H9 (cell line): Measurements from ENCODE around the gene GGT6. TPM values are rescaled to one million over a fixed set of nuclear protein-coding genes. Genes with fewer than 3 reads are reported as not detected.
A peak's percentile ranks its signal among the peaks of the same experiment; 100 is the strongest.

Experiments used
- DNase-seq: peaks from one replicate; pipeline ENCODE4 v3.0.0-alpha.2; 2017
- H2AFZ ChIP-seq: one replicate; pipeline ENCODE4 v1.6.1; 2013; ENCODE audit warnings: mild to moderate bottlenecking, low read length, control low read depth, moderate library complexity
- H2AK5ac ChIP-seq: 2 replicates; pipeline ENCODE4 v1.6.1; 2013; ENCODE audit warnings: low read length, control low read depth, mixed read lengths; ENCODE audit not compliant: insufficient read length
- H2BK120ac ChIP-seq: one replicate; pipeline ENCODE4 v1.6.1; 2013; ENCODE audit warnings: low read depth, mild to moderate bottlenecking, low read length, control low read depth, inconsistent platforms; ENCODE audit not compliant: poor library complexity, severe bottlenecking
- H2BK12ac ChIP-seq: 2 replicates; pipeline ENCODE4 v1.6.1; 2013; ENCODE audit warnings: low read length, control low read depth, mixed read lengths, low read depth; ENCODE audit not compliant: insufficient read length
- H2BK15ac ChIP-seq: 2 replicates; pipeline ENCODE4 v1.6.1; 2013; ENCODE audit warnings: low read depth, low read length, control low read depth
- H2BK20ac ChIP-seq: one replicate; pipeline ENCODE4 v1.6.1; 2013; ENCODE audit warnings: low read depth, mild to moderate bottlenecking, low read length, control low read depth, inconsistent platforms; ENCODE audit not compliant: poor library complexity, severe bottlenecking
- H2BK5ac ChIP-seq: 2 replicates; pipeline ENCODE4 v1.6.1; 2013; ENCODE audit warnings: low read length, control low read depth, mixed read lengths; ENCODE audit not compliant: insufficient read length
- H3K14ac ChIP-seq: 2 replicates; pipeline ENCODE4 v1.6.1; 2013; ENCODE audit warnings: low read length, control low read depth; ENCODE audit not compliant: insufficient read depth
- H3K18ac ChIP-seq: 2 replicates; pipeline ENCODE4 v1.6.1; 2013; ENCODE audit warnings: low read depth, mild to moderate bottlenecking, mixed read lengths, low read length, control low read depth; ENCODE audit not compliant: insufficient read length
- H3K23ac ChIP-seq: 2 replicates; pipeline ENCODE4 v1.6.1; 2013; ENCODE audit warnings: low read length, control low read depth, mixed read lengths, low read depth; ENCODE audit not compliant: insufficient read length
- H3K23me2 ChIP-seq: 2 replicates; pipeline ENCODE4 v1.6.1; 2013; ENCODE audit warnings: low read depth, mild to moderate bottlenecking, mixed read lengths, low read length, control low read depth; ENCODE audit not compliant: insufficient read length, poor library complexity, severe bottlenecking
- H3K27ac ChIP-seq: 2 replicates; pipeline ENCODE4 v1.5.1; 2013; ENCODE audit warnings: low read length, control low read depth, mixed read lengths, low read depth; ENCODE audit not compliant: insufficient read length
- H3K27me3 ChIP-seq: 2 replicates; pipeline ENCODE4 v1.6.1; 2013; ENCODE audit warnings: low read length, control low read depth, inconsistent platforms; ENCODE audit not compliant: insufficient read depth
- H3K4ac ChIP-seq: 2 replicates; pipeline ENCODE4 v1.6.1; 2013; ENCODE audit warnings: low read depth, mild to moderate bottlenecking, control low read depth, inconsistent platforms, low read length, moderate library complexity
- H3K4me1 ChIP-seq: 2 replicates; pipeline ENCODE4 v1.6.1; 2013; ENCODE audit warnings: low read length, control low read depth, inconsistent platforms; ENCODE audit not compliant: insufficient read depth
- H3K4me2 ChIP-seq: 2 replicates; pipeline ENCODE4 v1.6.1; 2013; ENCODE audit warnings: low read length, control low read depth, mixed read lengths; ENCODE audit not compliant: insufficient read length, insufficient read depth
- H3K56ac ChIP-seq: 2 replicates; pipeline ENCODE4 v1.6.1; 2013; ENCODE audit warnings: low read depth, mild to moderate bottlenecking, mixed read lengths, low read length, control low read depth; ENCODE audit not compliant: insufficient read length
- H3K79me1 ChIP-seq: 2 replicates; pipeline ENCODE4 v1.6.1; 2013; ENCODE audit warnings: low read depth, mild to moderate bottlenecking, moderate library complexity, low read length, control low read depth, inconsistent platforms; ENCODE audit not compliant: insufficient read depth, poor library complexity, severe bottlenecking
- H3K79me2 ChIP-seq: 2 replicates; pipeline ENCODE4 v1.6.1; 2013; ENCODE audit warnings: low read length, control low read depth, inconsistent platforms; ENCODE audit not compliant: insufficient read depth
- H3K9ac ChIP-seq: 2 replicates; pipeline ENCODE4 v1.6.1; 2013; ENCODE audit warnings: low read length, control low read depth, mixed read lengths; ENCODE audit not compliant: insufficient read length; ENCODE audit errors: extremely low read depth
- H3K9me3 ChIP-seq: one replicate; pipeline ENCODE4 v1.6.1; 2013; ENCODE audit warnings: low read depth, low read length, inconsistent platforms; ENCODE audit not compliant: control insufficient read depth
- H3T11ph ChIP-seq: one replicate; pipeline ENCODE4 v1.6.1; 2013; ENCODE audit warnings: mild to moderate bottlenecking, low read length, control low read depth, inconsistent platforms
- H4K20me1 ChIP-seq: one replicate; pipeline ENCODE4 v1.6.1; 2013; ENCODE audit not compliant: control insufficient read depth, insufficient read length, insufficient read depth
- H4K5ac ChIP-seq: 2 replicates; pipeline ENCODE4 v1.6.1; 2013; ENCODE audit warnings: low read depth, mild to moderate bottlenecking, mixed read lengths, low read length, control low read depth; ENCODE audit not compliant: insufficient read length
- H4K8ac ChIP-seq: replicated peaks from 2 replicates; pipeline ENCODE4 v1.6.1; 2013; ENCODE audit warnings: low read length, control low read depth, mixed read lengths, low read depth; ENCODE audit not compliant: insufficient read length
- H4K91ac ChIP-seq: 2 replicates; pipeline ENCODE4 v1.6.1; 2013; ENCODE audit warnings: low read depth, mild to moderate bottlenecking, moderate library complexity, mixed read lengths, low read length, control low read depth; ENCODE audit not compliant: insufficient read length
- H3K27ac Mint-ChIP-seq, 3 experiments: 2 replicates in 2 of 3; 3 replicates in 1 of 3; pipeline ENCODE4 v1.8.0; 2020 to 2021; ENCODE audit warnings: mixed read lengths in 3 of 3, mild to moderate bottlenecking in 1 of 3, moderate library complexity in 1 of 3
- H3K27me3 Mint-ChIP-seq: 2 replicates; pipeline ENCODE4 v1.8.0; 2021; ENCODE audit warnings: low read depth, mild to moderate bottlenecking, moderate library complexity, mixed read lengths
- H3K36me3 Mint-ChIP-seq, 3 experiments: 2 replicates in 2 of 3; 3 replicates in 1 of 3; pipeline ENCODE4 v1.8.0; 2020 to 2021; ENCODE audit warnings: low read depth in 3 of 3, mixed read lengths in 3 of 3; ENCODE audit not compliant: insufficient read depth in 1 of 3
- H3K4me1 Mint-ChIP-seq, 2 experiments: 2 replicates each; pipeline ENCODE4 v1.8.0; 2020; ENCODE audit warnings: mixed read lengths in 2 of 2
- H3K4me3 Mint-ChIP-seq, 2 experiments: 2 replicates in 1 of 2; 3 replicates in 1 of 2; pipeline ENCODE4 v1.8.0; 2020 to 2021; ENCODE audit warnings: mild to moderate bottlenecking in 2 of 2, mixed read lengths in 2 of 2, moderate library complexity in 1 of 2
- H3K9me3 Mint-ChIP-seq, 2 experiments: 2 replicates in 1 of 2; 3 replicates in 1 of 2; pipeline ENCODE4 v1.8.0; 2020; ENCODE audit warnings: mild to moderate bottlenecking in 2 of 2, mixed read lengths in 2 of 2, moderate library complexity in 1 of 2
- CTCF ChIP-seq: fragments of 200-600 bp; sonication (generic); conservative IDR thresholded peaks from 3 replicates; pipeline ENCODE4 v1.8.0; 2021; ENCODE audit warnings: antibody characterized with exemption, mild to moderate bottlenecking
- WGBS: extraction: QIAGEN DNeasy Blood & Tissue Kit; methylation state at CpG from one replicate; pipeline ENCODE4 v1.1.7; 2013; ENCODE audit warnings: missing lambda C conversion rate, low lambda C conversion rate, mixed read lengths; ENCODE audit not compliant: insufficient read length; ENCODE audit errors: extremely low coverage; 5-methylcytosine and 5-hydroxymethylcytosine counted together
- total RNA-seq: library from RNA; stranded (reverse); gene quantifications from 2 replicates; pipeline ENCODE4 v1.2.1, GENCODE V29; 2021

GGT6 gene
- total RNA-seq, 1 experiment from 2014 or later = 0.17 TPM

GRCh38 chr17:4520060-4520893, 40.1 kb downstream of the GGT6 start:
- Histone ChIP-seq H3K27me3 (peaks cover 1% of the 10 kb centered on the region; the same call in 1 of the 2 replicates), H2BK20ac (no peak overlapping the region), H2AK5ac (no peak overlapping the region), H2BK5ac (no peak overlapping the region), H3T11ph (no peak overlapping the region), H3K9me3 (no peaks in the 10 kb centered on the region), H3K4me1 (no peaks in the 10 kb centered on the region), H3K79me1 (no peaks in the 10 kb centered on the region), H2BK15ac (no peak overlapping the region), H2BK12ac (no peak overlapping the region), H3K23ac (no peak overlapping the region), H4K91ac (no peak overlapping the region), H3K79me2 (no peaks in the 10 kb centered on the region), H3K9ac (no peak overlapping the region), H3K56ac (no peak overlapping the region), H3K23me2 (no peaks in the 10 kb centered on the region), H3K18ac (no peak overlapping the region), H2BK120ac (no peak overlapping the region), H3K27ac (no peak overlapping the region), H3K4ac (no peak overlapping the region), H3K4me2 (no peak overlapping the region), H4K20me1 (no peaks in the 10 kb centered on the region), H3K14ac (no peak overlapping the region), H2AFZ (no peak overlapping the region), H4K8ac (no peak overlapping the region), H4K5ac (no peak overlapping the region)
- Mint-ChIP-seq H3K27ac (peak overlapping the region in 1 of 3 experiments; percentile 28; a peak in 1 of 7 replicates), H3K27me3 (peaks cover 60% of the 10 kb centered on the region), H3K4me1 (peaks cover 3 to 13% of the 10 kb centered on the region in 2 experiments; a peak in 3 of 4 replicates), H3K9me3 (no peaks in the 10 kb centered on the region), H3K4me3 (no peak overlapping the region), H3K36me3 (no peaks in the 10 kb centered on the region)
- DNase-seq = no peak
- no peak for TF ChIP-seq CTCF
- no CpG with 5 or more reads among the region's 19 CpGs for WGBS
